H9 (cell line): Measurements from ENCODE around the gene TBC1D5. TPM values are rescaled to one million over a fixed set of nuclear protein-coding genes. Genes with fewer than 3 reads are reported as not detected.

Experiments
- DNase-seq: peaks from one replicate; pipeline ENCODE4 v3.0.0-alpha.2; 2017
- H2AFZ ChIP-seq: one replicate; pipeline ENCODE4 v1.6.1; 2013; ENCODE audit warnings: mild to moderate bottlenecking, low read length, control low read depth, moderate library complexity
- H2AK5ac ChIP-seq: 2 replicates; pipeline ENCODE4 v1.6.1; 2013; ENCODE audit warnings: low read length, control low read depth, mixed read lengths; ENCODE audit not compliant: insufficient read length
- H2BK120ac ChIP-seq: one replicate; pipeline ENCODE4 v1.6.1; 2013; ENCODE audit warnings: low read depth, mild to moderate bottlenecking, low read length, control low read depth, inconsistent platforms; ENCODE audit not compliant: poor library complexity, severe bottlenecking
- H2BK12ac ChIP-seq: 2 replicates; pipeline ENCODE4 v1.6.1; 2013; ENCODE audit warnings: low read length, control low read depth, mixed read lengths, low read depth; ENCODE audit not compliant: insufficient read length
- H2BK15ac ChIP-seq: 2 replicates; pipeline ENCODE4 v1.6.1; 2013; ENCODE audit warnings: low read depth, low read length, control low read depth
- H2BK20ac ChIP-seq: one replicate; pipeline ENCODE4 v1.6.1; 2013; ENCODE audit warnings: low read depth, mild to moderate bottlenecking, low read length, control low read depth, inconsistent platforms; ENCODE audit not compliant: poor library complexity, severe bottlenecking
- H2BK5ac ChIP-seq: 2 replicates; pipeline ENCODE4 v1.6.1; 2013; ENCODE audit warnings: low read length, control low read depth, mixed read lengths; ENCODE audit not compliant: insufficient read length
- H3K14ac ChIP-seq: 2 replicates; pipeline ENCODE4 v1.6.1; 2013; ENCODE audit warnings: low read length, control low read depth; ENCODE audit not compliant: insufficient read depth
- H3K18ac ChIP-seq: 2 replicates; pipeline ENCODE4 v1.6.1; 2013; ENCODE audit warnings: low read depth, mild to moderate bottlenecking, mixed read lengths, low read length, control low read depth; ENCODE audit not compliant: insufficient read length
- H3K23ac ChIP-seq: 2 replicates; pipeline ENCODE4 v1.6.1; 2013; ENCODE audit warnings: low read length, control low read depth, mixed read lengths, low read depth; ENCODE audit not compliant: insufficient read length
- H3K23me2 ChIP-seq: 2 replicates; pipeline ENCODE4 v1.6.1; 2013; ENCODE audit warnings: low read depth, mild to moderate bottlenecking, mixed read lengths, low read length, control low read depth; ENCODE audit not compliant: insufficient read length, poor library complexity, severe bottlenecking
- H3K27ac ChIP-seq: 2 replicates; pipeline ENCODE4 v1.5.1; 2013; ENCODE audit warnings: low read length, control low read depth, mixed read lengths, low read depth; ENCODE audit not compliant: insufficient read length
- H3K27me3 ChIP-seq: 2 replicates; pipeline ENCODE4 v1.6.1; 2013; ENCODE audit warnings: low read length, control low read depth, inconsistent platforms; ENCODE audit not compliant: insufficient read depth
- H3K4ac ChIP-seq: 2 replicates; pipeline ENCODE4 v1.6.1; 2013; ENCODE audit warnings: low read depth, mild to moderate bottlenecking, control low read depth, inconsistent platforms, low read length, moderate library complexity
- H3K4me1 ChIP-seq: 2 replicates; pipeline ENCODE4 v1.6.1; 2013; ENCODE audit warnings: low read length, control low read depth, inconsistent platforms; ENCODE audit not compliant: insufficient read depth
- H3K4me2 ChIP-seq: 2 replicates; pipeline ENCODE4 v1.6.1; 2013; ENCODE audit warnings: low read length, control low read depth, mixed read lengths; ENCODE audit not compliant: insufficient read length, insufficient read depth
- H3K56ac ChIP-seq: 2 replicates; pipeline ENCODE4 v1.6.1; 2013; ENCODE audit warnings: low read depth, mild to moderate bottlenecking, mixed read lengths, low read length, control low read depth; ENCODE audit not compliant: insufficient read length
- H3K79me1 ChIP-seq: 2 replicates; pipeline ENCODE4 v1.6.1; 2013; ENCODE audit warnings: low read depth, mild to moderate bottlenecking, moderate library complexity, low read length, control low read depth, inconsistent platforms; ENCODE audit not compliant: insufficient read depth, poor library complexity, severe bottlenecking
- H3K79me2 ChIP-seq: 2 replicates; pipeline ENCODE4 v1.6.1; 2013; ENCODE audit warnings: low read length, control low read depth, inconsistent platforms; ENCODE audit not compliant: insufficient read depth
- H3K9ac ChIP-seq: 2 replicates; pipeline ENCODE4 v1.6.1; 2013; ENCODE audit warnings: low read length, control low read depth, mixed read lengths; ENCODE audit not compliant: insufficient read length; ENCODE audit errors: extremely low read depth
- H3K9me3 ChIP-seq: one replicate; pipeline ENCODE4 v1.6.1; 2013; ENCODE audit warnings: low read depth, low read length, inconsistent platforms; ENCODE audit not compliant: control insufficient read depth
- H3T11ph ChIP-seq: one replicate; pipeline ENCODE4 v1.6.1; 2013; ENCODE audit warnings: mild to moderate bottlenecking, low read length, control low read depth, inconsistent platforms
- H4K20me1 ChIP-seq: one replicate; pipeline ENCODE4 v1.6.1; 2013; ENCODE audit not compliant: control insufficient read depth, insufficient read length, insufficient read depth
- H4K5ac ChIP-seq: 2 replicates; pipeline ENCODE4 v1.6.1; 2013; ENCODE audit warnings: low read depth, mild to moderate bottlenecking, mixed read lengths, low read length, control low read depth; ENCODE audit not compliant: insufficient read length
- H4K8ac ChIP-seq: replicated peaks from 2 replicates; pipeline ENCODE4 v1.6.1; 2013; ENCODE audit warnings: low read length, control low read depth, mixed read lengths, low read depth; ENCODE audit not compliant: insufficient read length
- H4K91ac ChIP-seq: 2 replicates; pipeline ENCODE4 v1.6.1; 2013; ENCODE audit warnings: low read depth, mild to moderate bottlenecking, moderate library complexity, mixed read lengths, low read length, control low read depth; ENCODE audit not compliant: insufficient read length
- H3K27ac Mint-ChIP-seq, 3 experiments: 2 replicates in 2 of 3; 3 replicates in 1 of 3; pipeline ENCODE4 v1.8.0; 2020 to 2021; ENCODE audit warnings: mixed read lengths in 3 of 3, mild to moderate bottlenecking in 1 of 3, moderate library complexity in 1 of 3
- H3K27me3 Mint-ChIP-seq: 2 replicates; pipeline ENCODE4 v1.8.0; 2021; ENCODE audit warnings: low read depth, mild to moderate bottlenecking, moderate library complexity, mixed read lengths
- H3K36me3 Mint-ChIP-seq, 3 experiments: 2 replicates in 2 of 3; 3 replicates in 1 of 3; pipeline ENCODE4 v1.8.0; 2020 to 2021; ENCODE audit warnings: low read depth in 3 of 3, mixed read lengths in 3 of 3; ENCODE audit not compliant: insufficient read depth in 1 of 3
- H3K4me1 Mint-ChIP-seq, 2 experiments: 2 replicates each; pipeline ENCODE4 v1.8.0; 2020; ENCODE audit warnings: mixed read lengths in 2 of 2
- H3K4me3 Mint-ChIP-seq, 2 experiments: 2 replicates in 1 of 2; 3 replicates in 1 of 2; pipeline ENCODE4 v1.8.0; 2020 to 2021; ENCODE audit warnings: mild to moderate bottlenecking in 2 of 2, mixed read lengths in 2 of 2, moderate library complexity in 1 of 2
- H3K9me3 Mint-ChIP-seq, 2 experiments: 2 replicates in 1 of 2; 3 replicates in 1 of 2; pipeline ENCODE4 v1.8.0; 2020; ENCODE audit warnings: mild to moderate bottlenecking in 2 of 2, mixed read lengths in 2 of 2, moderate library complexity in 1 of 2
- CTCF ChIP-seq: fragments of 200-600 bp; sonication (generic); conservative IDR thresholded peaks from 3 replicates; pipeline ENCODE4 v1.8.0; 2021; ENCODE audit warnings: antibody characterized with exemption, mild to moderate bottlenecking
- WGBS: extraction: QIAGEN DNeasy Blood & Tissue Kit; methylation state at CpG from one replicate; pipeline ENCODE4 v1.1.7; 2013; ENCODE audit warnings: missing lambda C conversion rate, low lambda C conversion rate, mixed read lengths; ENCODE audit not compliant: insufficient read length; ENCODE audit errors: extremely low coverage; 5-methylcytosine and 5-hydroxymethylcytosine counted together
- total RNA-seq: library from RNA; stranded (reverse); gene quantifications from 2 replicates; pipeline ENCODE4 v1.2.1, GENCODE V29; 2021

TBC1D5 gene
- total RNA-seq, 1 experiment from 2014 or later, result 25.0 TPM

GRCh38 chr3:17160597-17160996 lies 581.8 kb downstream of the TBC1D5 start:
- no CpG with 5 or more reads among the region's 4 CpGs for WGBS
- Histone ChIP-seq H3K27ac (no peak overlapping the region), H4K91ac (no peak overlapping the region), H3K79me1 (no peaks in the 10 kb centered on the region), H3K23me2 (no peaks in the 10 kb centered on the region), H3K4me2 (no peak overlapping the region), H2BK15ac (no peak overlapping the region), H3K27me3 (no peaks in the 10 kb centered on the region), H3K4ac (no peak overlapping the region), H2AFZ (no peak overlapping the region), H2AK5ac (no peak overlapping the region), H3K9ac (no peak overlapping the region), H3K9me3 (no peaks in the 10 kb centered on the region), H2BK5ac (no peak overlapping the region), H3K4me1 (no peaks in the 10 kb centered on the region), H3K14ac (no peak overlapping the region), H3K56ac (no peak overlapping the region), H2BK20ac (no peak overlapping the region), H4K8ac (no peak overlapping the region), H4K5ac (no peak overlapping the region), H3T11ph (no peak overlapping the region), H3K79me2 (no peaks in the 10 kb centered on the region), H4K20me1 (no peaks in the 10 kb centered on the region), H2BK120ac (no peak overlapping the region), H3K23ac (no peak overlapping the region), H2BK12ac (no peak overlapping the region), H3K18ac (no peak overlapping the region)
- peaks cover 1 to 5% (median 4%) of the 10 kb centered on the region in 3 experiments; a peak in 1 of 7 replicates for H3K36me3 Mint-ChIP-seq
- no peaks in the 10 kb centered on the region for H3K9me3 Mint-ChIP-seq
- H3K4me1 Mint-ChIP-seq, result 0 out of 4 replicates have a peak, but pooled peaks cover 0 to 2% of the 10 kb centered on the region in 2 experiments
- TF ChIP-seq CTCF, result no peak
- no peak overlapping the region; a peak in 1 of 7 replicates for H3K27ac Mint-ChIP-seq
- DNase-seq, result no peak
- no peaks in the 10 kb centered on the region for H3K27me3 Mint-ChIP-seq
- no peak overlapping the region for H3K4me3 Mint-ChIP-seq
